Esophagus squamous epithelium (tissue), 5 donors: Measurements from ENCODE around the gene MOGAT2. TPM values are rescaled to one million over a fixed set of nuclear protein-coding genes. Genes with fewer than 3 reads are reported as not detected.
"Not testable (repeated sequence)": the region's sequence is repeated elsewhere in the genome, so short reads cannot be mapped to it uniquely, and the experiment has no call there.

Experiments
- DNase-seq: peaks from one replicate; lab custom pipeline; 2025; lab: John Stamatoyannopoulos, UW
- H3K27ac ChIP-seq, 4 donors: fragments of 200-600 bp; sonication (generic); one replicate each; pipeline ENCODE4 v1.5.1; 2016 to 2019; ENCODE audit warnings: mild to moderate bottlenecking in 1 of 4
- H3K27me3 ChIP-seq, 4 donors: fragments of 200-600 bp; sonication (generic); 1 replicate in 3 of 4; 2 replicates in 1 of 4; pipeline versions ENCODE4 v1.5.1 to v1.6.0; 2017 to 2021; ENCODE audit warnings: antibody characterized with exemption in 1 of 4
- H3K36me3 ChIP-seq, 3 donors: fragments of 200-600 bp; sonication (generic); one replicate each; pipeline ENCODE4 v1.5.1; 2016 to 2019
- H3K4me1 ChIP-seq, 3 donors: fragments of 200-600 bp; sonication (generic); one replicate each; pipeline ENCODE4 v1.5.1; 2017 to 2019
- H3K4me3 ChIP-seq, 4 donors: fragments of 200-600 bp; sonication (generic); 1 replicate in 3 of 4; 2 replicates in 1 of 4; pipeline ENCODE4 v1.5.1; 2016 to 2019; ENCODE audit warnings: mild to moderate bottlenecking in 2 of 4, moderate library complexity in 1 of 4
- H3K9me3 ChIP-seq, 3 donors: fragments of 200-600 bp; sonication (generic); one replicate each; pipeline ENCODE4 v1.5.1; 2016 to 2019
- CTCF ChIP-seq, 6 experiments: fragments of 450-650 bp in 4 of 6; fragments of 200-600 bp in 2 of 6; sonication (generic) in 2 of 6; IDR thresholded peaks; one replicate each; pipeline ENCODE4 v1.5.1; 2016 to 2019; ENCODE audit warnings: antibody characterized with exemption in 6 of 6, mild to moderate bottlenecking in 4 of 6, moderate library complexity in 4 of 6
- POLR2A ChIP-seq, 4 donors: fragments of 450-650 bp; IDR thresholded peaks; one replicate each; pipeline ENCODE4 v1.6.1; 2017; ENCODE audit warnings: antibody characterized with exemption in 4 of 4, mild to moderate bottlenecking in 4 of 4, moderate library complexity in 3 of 4
- WGBS, 2 donors: methylation state at CpG; one replicate each; pipeline ENCODE4 v1.1.5; 2018; 5-methylcytosine and 5-hydroxymethylcytosine counted together
- intact Hi-C: fragments of 100-400 bp; cut with DNase I; formaldehyde crosslinking; loops from one replicate; pipeline ENCODE4 v1.15.0; 2022
- total RNA-seq, 4 donors: library from RNA; depleted of rRNA; stranded (reverse); fragments of >200 nt; gene quantifications; one replicate each; pipeline ENCODE4 v1.1.0, GENCODE V29; 2016
- donor health status: DM: yes; HTN: yes; CAD: no.

The MOGAT2 gene
- total RNA-seq, 4 donors from 2014 or later, result not detected

- no peak for DNase-seq
- no peak overlapping the region for H3K4me3 ChIP-seq
- H3K4me1 ChIP-seq, result no peaks in the 10 kb centered on the region
- no peaks in the 10 kb centered on the region for H3K36me3 ChIP-seq
- TF ChIP-seq CTCF (IDR thresholded peaks at IDR 0.05) (no peak), POLR2A (IDR thresholded peaks at IDR 0.05) (no peak)
- WGBS, 2 donors, result 74 to 95% methylated on average over 4 to 12 of the region's 12 CpGs
- H3K27ac ChIP-seq, result no peak overlapping the region
- H3K9me3 ChIP-seq, result no peaks in the 10 kb centered on the region
- intact Hi-C loops, result no loop called here
- H3K27me3 ChIP-seq, result peaks cover 0 to 56% (median 0%) of the 10 kb centered on the region in 4 donors
Observed at GRCh38 chr11:75677909-75678308, 39.7 kb upstream of the MOGAT2 start.

- H3K9me3 ChIP-seq, result no peaks in the 10 kb centered on the region
- intact Hi-C loops, result no loop called here
- no peaks in the 10 kb centered on the region for H3K36me3 ChIP-seq
- H3K27me3 ChIP-seq, result peaks cover 0 to 62% (median 0%) of the 10 kb centered on the region in 4 donors
- H3K27ac ChIP-seq, result no peak overlapping the region
- TF ChIP-seq POLR2A (IDR thresholded peaks at IDR 0.05) (no peak), CTCF (IDR thresholded peaks at IDR 0.05) (no peak)
- DNase-seq, result no peak
- H3K4me3 ChIP-seq, result no peak overlapping the region
- no peaks in the 10 kb centered on the region for H3K4me1 ChIP-seq
- 74% methylated on average over 12 of the region's 17 CpGs; no CpG with 5 or more reads in 1 of the 2 donors for WGBS, 2 donors
Observed at GRCh38 chr11:75678620-75679259, 38.9 kb upstream of the MOGAT2 start.

- Histone ChIP-seq H3K36me3 (no peaks in the 10 kb centered on the region), H3K27me3 (peaks cover 0 to 64% (median 0%) of the 10 kb centered on the region in 4 donors), H3K4me3 (no peak overlapping the region), H3K27ac (no peak overlapping the region), H3K4me1 (no peaks in the 10 kb centered on the region), H3K9me3 (peaks cover 0 to 2% (median 0%) of the 10 kb centered on the region in 3 donors)
- TF ChIP-seq POLR2A (IDR thresholded peaks at IDR 0.05) (no peak), CTCF (IDR thresholded peaks at IDR 0.05) (no peak)
- WGBS, 2 donors, result 79 to 96% methylated on average over 4 to 8 of the region's 11 CpGs
- intact Hi-C loops, result no loop called here
- no peak for DNase-seq
Observed at GRCh38 chr11:75679566-75679965, 38.1 kb upstream of the MOGAT2 start.

- H3K27ac ChIP-seq, DNase-seq, H3K4me1 ChIP-seq, H3K36me3 ChIP-seq, intact Hi-C loops, H3K4me3 ChIP-seq: not testable (repeated sequence)
- peaks cover 0 to 64% (median 0%) of the 10 kb centered on the region in 4 donors for H3K27me3 ChIP-seq
- 79 to 86% methylated on average over 1 of the region's 1 CpG for WGBS, 2 donors
- H3K9me3 ChIP-seq, result peaks cover 0 to 18% (median 0%) of the 10 kb centered on the region in 3 donors
Observed at GRCh38 chr11:75683856-75684255, 33.8 kb upstream of the MOGAT2 start.

- intact Hi-C loops, result no loop called here
- 50 to 61% methylated on average over 3 of the region's 3 CpGs for WGBS, 2 donors
- Histone ChIP-seq H3K27me3 (peaks cover 0 to 49% (median 0%) of the 10 kb centered on the region in 4 donors), H3K4me1 (no peaks in the 10 kb centered on the region), H3K36me3 (no peaks in the 10 kb centered on the region), H3K4me3 (no peak overlapping the region), H3K9me3 (peaks cover 0 to 11% (median 0%) of the 10 kb centered on the region in 3 donors), H3K27ac (no peak overlapping the region)
- TF ChIP-seq CTCF (IDR thresholded peaks at IDR 0.05), result no peak
- TF ChIP-seq POLR2A (IDR thresholded peaks at IDR 0.05), result no peak
- no peak for DNase-seq
Observed at GRCh38 chr11:75689863-75690609, 27.6 kb upstream of the MOGAT2 start.
